NT2/D1 (cell line): ENCODE data around the gene IL9R.

ENCODE experiments used
- DNase-seq: peaks from one replicate; pipeline ENCODE4 v3.0.0-alpha.2; 2011; ENCODE audit warnings: low read depth, low spot score
- H3K27me3 ChIP-seq: 2 replicates; pipeline ENCODE4 v1.6.0; 2011; ENCODE audit warnings: mild to moderate bottlenecking; ENCODE audit not compliant: insufficient read length, insufficient read depth
- H3K36me3 ChIP-seq: 2 replicates; pipeline ENCODE4 v1.6.1; 2011; ENCODE audit warnings: mild to moderate bottlenecking, low read length, mixed read lengths; ENCODE audit not compliant: insufficient read depth, insufficient read length
- H3K4me1 ChIP-seq: 2 replicates; pipeline ENCODE4 v1.5.1; 2011; ENCODE audit not compliant: insufficient read depth, insufficient read length
- H3K4me3 ChIP-seq: 2 replicates; pipeline ENCODE4 v1.5.1; 2011; ENCODE audit warnings: low read depth; ENCODE audit not compliant: insufficient read length
- H3K9ac ChIP-seq: 2 replicates; pipeline ENCODE4 v1.6.0; 2011; ENCODE audit warnings: low read depth; ENCODE audit not compliant: insufficient read length
- H3K9me3 ChIP-seq: 2 replicates; pipeline ENCODE4 v1.5.1; 2011; ENCODE audit warnings: mild to moderate bottlenecking, low read length; ENCODE audit not compliant: insufficient read depth
- SUZ12 ChIP-seq: IDR thresholded peaks from 2 replicates; pipeline ENCODE4 v1.6.1; 2011; ENCODE audit not compliant: insufficient read length, insufficient read depth; ENCODE audit errors: extremely low read depth
- YY1 ChIP-seq: IDR thresholded peaks from 2 replicates; pipeline ENCODE4 v1.6.1; 2011; ENCODE audit not compliant: insufficient read length, insufficient read depth
- ZNF274 ChIP-seq: IDR thresholded peaks from 2 replicates; pipeline ENCODE4 v1.6.1; 2011; ENCODE audit warnings: mild to moderate bottlenecking, low read depth, low read length

IL9R gene, protein sequence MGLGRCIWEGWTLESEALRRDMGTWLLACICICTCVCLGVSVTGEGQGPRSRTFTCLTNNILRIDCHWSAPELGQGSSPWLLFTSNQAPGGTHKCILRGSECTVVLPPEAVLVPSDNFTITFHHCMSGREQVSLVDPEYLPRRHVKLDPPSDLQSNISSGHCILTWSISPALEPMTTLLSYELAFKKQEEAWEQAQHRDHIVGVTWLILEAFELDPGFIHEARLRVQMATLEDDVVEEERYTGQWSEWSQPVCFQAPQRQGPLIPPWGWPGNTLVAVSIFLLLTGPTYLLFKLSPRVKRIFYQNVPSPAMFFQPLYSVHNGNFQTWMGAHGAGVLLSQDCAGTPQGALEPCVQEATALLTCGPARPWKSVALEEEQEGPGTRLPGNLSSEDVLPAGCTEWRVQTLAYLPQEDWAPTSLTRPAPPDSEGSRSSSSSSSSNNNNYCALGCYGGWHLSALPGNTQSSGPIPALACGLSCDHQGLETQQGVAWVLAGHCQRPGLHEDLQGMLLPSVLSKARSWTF

GRCh38 chrX:155997436-155997835 lies at the start of gene IL9R:
Gene IL9R (plus strand): TSS chrX:155997696. CDS start chrX:155997760, 64 bp downstream.
- TF ChIP-seq SUZ12 (no peak), YY1 (no peak), ZNF274 (no peak)
- Histone ChIP-seq H3K9ac (no peak within 1 kb of the TSS), H3K27me3 (no peaks in the 10 kb centered on the region), H3K4me1 (no peaks in the 10 kb centered on the region), H3K36me3 (no peaks in the 10 kb centered on the region), H3K4me3 (no peak within 1 kb of the TSS), H3K9me3 (no peaks in the 10 kb centered on the region)
- DNase-seq, result no peak

GRCh38 chrX:155949098-155949497 lies 48.4 kb upstream of the IL9R start:
- DNase-seq, result no peak
- H3K9me3 ChIP-seq, result no peaks in the 10 kb centered on the region
- H3K9ac ChIP-seq, result no peak overlapping the region
- H3K36me3 ChIP-seq, result no peaks in the 10 kb centered on the region
- H3K4me3 ChIP-seq, result no peak overlapping the region
- no peaks in the 10 kb centered on the region for H3K4me1 ChIP-seq
- TF ChIP-seq YY1 (no peak), ZNF274 (no peak), SUZ12 (no peak)
- no peaks in the 10 kb centered on the region for H3K27me3 ChIP-seq

DNA sequence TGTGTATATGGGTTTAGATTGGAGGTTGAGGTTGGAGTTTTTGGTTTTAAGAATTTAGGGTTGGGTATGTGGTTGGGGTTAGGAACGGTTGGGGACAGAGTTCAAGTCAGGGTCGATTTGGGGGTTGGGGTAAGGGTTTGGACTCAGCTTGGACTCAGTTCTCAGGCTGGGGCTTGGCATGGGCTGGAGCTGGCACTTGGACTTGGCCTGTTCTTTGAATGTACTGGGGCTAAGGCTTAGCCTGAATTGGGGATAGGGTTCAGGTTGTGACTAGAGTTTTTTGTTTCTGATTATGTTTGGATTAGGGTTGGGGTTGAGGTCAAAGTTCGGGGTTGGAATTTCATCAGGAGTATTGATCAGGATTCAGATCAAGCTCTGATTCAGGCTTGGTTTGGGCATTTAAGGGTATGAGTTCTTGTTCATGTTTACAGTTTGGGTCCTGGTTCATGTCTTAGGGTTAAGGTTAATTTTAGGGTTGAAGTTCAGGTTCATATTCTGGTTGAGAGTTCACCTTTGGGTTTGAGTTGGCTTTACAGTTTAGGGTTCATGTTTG lies 46.2 kb upstream of the IL9R start:
- TF ChIP-seq YY1 (no peak), SUZ12 (no peak), ZNF274 (no peak)
- H3K4me3 ChIP-seq, result no peak overlapping the region
- H3K36me3 ChIP-seq, result no peaks in the 10 kb centered on the region
- H3K27me3 ChIP-seq, result no peaks in the 10 kb centered on the region
- no peaks in the 10 kb centered on the region for H3K9me3 ChIP-seq
- no peaks in the 10 kb centered on the region for H3K4me1 ChIP-seq
- no peak overlapping the region for H3K9ac ChIP-seq
- no peak for DNase-seq

- H3K4me1 ChIP-seq, result no peaks in the 10 kb centered on the region
- DNase-seq, result no peak
- no peaks in the 10 kb centered on the region for H3K9me3 ChIP-seq
- H3K27me3 ChIP-seq, result no peaks in the 10 kb centered on the region
- H3K36me3 ChIP-seq, result no peaks in the 10 kb centered on the region
- H3K4me3 ChIP-seq, result no peak overlapping the region
- TF ChIP-seq YY1, result no peak
- no peak overlapping the region for H3K9ac ChIP-seq
These were observed 44.4 kb upstream of the IL9R start for GRCh38 chrX:155953055-155953454.

GRCh38 chrX:155954793-155955192 lies 42.7 kb upstream of the IL9R start:
- no peak for DNase-seq
- Histone ChIP-seq H3K4me3 (no peak overlapping the region), H3K36me3 (no peaks in the 10 kb centered on the region), H3K9me3 (no peaks in the 10 kb centered on the region), H3K9ac (no peak overlapping the region), H3K27me3 (no peaks in the 10 kb centered on the region), H3K4me1 (no peaks in the 10 kb centered on the region)
- no peak for TF ChIP-seq SUZ12
- TF ChIP-seq ZNF274, result no peak
- TF ChIP-seq YY1, result no peak

- no peaks in the 10 kb centered on the region for H3K36me3 ChIP-seq
- no peak for DNase-seq
- TF ChIP-seq SUZ12, result no peak
- TF ChIP-seq ZNF274, result no peak
- no peak for TF ChIP-seq YY1
- H3K4me1 ChIP-seq, result no peaks in the 10 kb centered on the region
- H3K9me3 ChIP-seq, result no peaks in the 10 kb centered on the region
- H3K9ac ChIP-seq, result no peak overlapping the region
- no peak overlapping the region for H3K4me3 ChIP-seq
- no peaks in the 10 kb centered on the region for H3K27me3 ChIP-seq
These were observed 41.4 kb upstream of the IL9R start for GRCh38 chrX:155956099-155956498.

DNA sequence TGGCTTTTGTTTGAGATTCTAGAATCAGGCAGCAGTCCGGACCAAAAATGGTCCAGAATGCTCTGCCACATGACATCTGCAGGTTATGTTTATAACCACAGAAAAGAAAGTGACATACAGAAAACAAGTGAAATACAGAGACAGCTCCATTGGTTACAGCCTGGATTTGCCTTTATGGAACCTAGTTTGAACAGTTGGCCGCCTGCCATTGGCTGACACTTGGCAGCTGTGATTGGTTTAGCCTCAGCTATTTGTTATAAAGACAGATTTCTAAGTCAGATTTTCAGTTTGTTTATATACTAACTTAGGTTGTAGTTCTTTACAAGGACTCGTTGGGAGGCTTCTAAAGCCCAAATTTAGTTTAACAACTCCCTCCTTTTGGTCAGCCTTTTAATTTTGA lies 40.8 kb upstream of the IL9R start:
- H3K4me1 ChIP-seq, result no peaks in the 10 kb centered on the region
- H3K4me3 ChIP-seq, result no peak overlapping the region
- no peak for DNase-seq
- no peaks in the 10 kb centered on the region for H3K36me3 ChIP-seq
- no peak overlapping the region for H3K9ac ChIP-seq
- TF ChIP-seq ZNF274 (no peak), YY1 (no peak), SUZ12 (no peak)
- H3K27me3 ChIP-seq, result no peaks in the 10 kb centered on the region
- no peaks in the 10 kb centered on the region for H3K9me3 ChIP-seq
